IMR-90 (cell line): ENCODE measurements around the gene DBNDD2. TPM values are rescaled to one million over a fixed set of nuclear protein-coding genes. Genes with fewer than 3 reads are reported as not detected.

Source experiments
- ATAC-seq: fragments of 200-7000 bp; cut with Tn5 transposase; 2 replicates; pipeline ENCODE4 v1.9.1; 2020; ENCODE audit warnings: low read depth, mild to moderate bottlenecking, moderate library complexity
- BruUV-seq: library from RNA; stranded (reverse); fragments of 400-500 nt; replicated peaks from 2 replicates; lab custom pipeline; 2021; lab: Mats Ljungman, UMichigan
- CTCF ChIA-PET: fragments of 300-600 bp; formaldehyde crosslinking; extraction: SDS; loops from one replicate; lab custom pipeline; 2021; ENCODE audit warnings: antibody characterized with exemption; lab: Yijun Ruan, JAX
- POLR2A ChIA-PET: fragments of 300-600 bp; sonication (Branson Sonifier 250); formaldehyde crosslinking; loops from one replicate; lab custom pipeline; 2022; ENCODE audit warnings: antibody characterized with exemption; ENCODE audit not compliant: unreplicated experiment; lab: Charles Lee
- DNase-seq: peaks from one replicate; pipeline ENCODE4 v3.0.0; 2013
- H2AFZ ChIP-seq: replicated peaks from 2 replicates; pipeline ENCODE3; 2013; ENCODE audit warnings: low read length, mild to moderate bottlenecking; ENCODE audit not compliant: poor library complexity
- H2AK5ac ChIP-seq: 2 replicates; pipeline ENCODE4 v1.6.1; 2013; ENCODE audit warnings: low read depth, low read length, inconsistent platforms
- H2AK9ac ChIP-seq: replicated peaks from 2 replicates; pipeline ENCODE3; 2013; ENCODE audit warnings: mild to moderate bottlenecking, low read depth, low read length, moderate library complexity; ENCODE audit not compliant: poor library complexity
- H2BK120ac ChIP-seq: 2 replicates; pipeline ENCODE4 v1.6.1; 2013; ENCODE audit warnings: low read depth, low read length, inconsistent platforms
- H2BK15ac ChIP-seq: 3 replicates; pipeline ENCODE4 v1.6.1; 2013; ENCODE audit warnings: low read depth, low read length, inconsistent platforms
- H2BK20ac ChIP-seq: 2 replicates; pipeline ENCODE4 v1.6.1; 2013; ENCODE audit warnings: low read depth, mild to moderate bottlenecking, inconsistent platforms, low read length, moderate library complexity
- H2BK5ac ChIP-seq: 2 replicates; pipeline ENCODE4 v1.6.1; 2013; ENCODE audit warnings: mild to moderate bottlenecking, low read depth, low read length, inconsistent platforms; ENCODE audit not compliant: poor library complexity, severe bottlenecking
- H3K14ac ChIP-seq: replicated peaks from 2 replicates; pipeline ENCODE4 v1.6.1; 2013; ENCODE audit warnings: low read depth, low read length, inconsistent platforms
- H3K18ac ChIP-seq: 2 replicates; pipeline ENCODE4 v1.6.1; 2013; ENCODE audit warnings: low read depth, low read length, control low read depth
- H3K23ac ChIP-seq: 2 replicates; pipeline ENCODE4 v1.6.1; 2013; ENCODE audit warnings: low read depth, low read length, inconsistent platforms
- H3K27ac ChIP-seq: 2 replicates; pipeline ENCODE4 v1.5.1; 2013; ENCODE audit warnings: mild to moderate bottlenecking, control low read depth, low read length; ENCODE audit not compliant: insufficient read depth
- H3K27me3 ChIP-seq: 2 replicates; pipeline ENCODE4 v1.6.1; 2013; ENCODE audit warnings: low read length; ENCODE audit not compliant: control insufficient read depth, insufficient read depth
- H3K36me3 ChIP-seq: 2 replicates; pipeline ENCODE4 v1.6.1; 2013; ENCODE audit warnings: low read length, mixed read lengths; ENCODE audit not compliant: control insufficient read depth, insufficient read depth
- H3K4ac ChIP-seq: 2 replicates; pipeline ENCODE4 v1.6.1; 2013; ENCODE audit warnings: low read depth, low read length, inconsistent platforms
- H3K4me1 ChIP-seq: 2 replicates; pipeline ENCODE4 v1.6.1; 2013; ENCODE audit warnings: low read length, mixed read lengths; ENCODE audit not compliant: control insufficient read depth, insufficient read depth
- H3K4me2 ChIP-seq: 2 replicates; pipeline ENCODE4 v1.6.1; 2013; ENCODE audit warnings: low read depth, mild to moderate bottlenecking, control low read depth, low read length, moderate library complexity
- H3K4me3 ChIP-seq: 2 replicates; pipeline ENCODE4 v1.5.1; 2013; ENCODE audit warnings: low read depth, mild to moderate bottlenecking, control low read depth, low read length, moderate library complexity; ENCODE audit not compliant: insufficient read depth
- H3K56ac ChIP-seq: 2 replicates; pipeline ENCODE4 v1.6.1; 2013; ENCODE audit warnings: low read length, inconsistent platforms; ENCODE audit not compliant: insufficient read depth; ENCODE audit errors: extremely low read depth
- H3K79me1 ChIP-seq, 2 experiments: 2 replicates each; pipeline ENCODE4 v1.6.1; 2013; ENCODE audit warnings: low read length in 2 of 2, inconsistent platforms in 1 of 2, low read depth in 1 of 2
- H3K9ac ChIP-seq: 2 replicates; pipeline ENCODE4 v1.6.1; 2013; ENCODE audit warnings: low read depth, low read length, control low read depth
- H3K9me1 ChIP-seq: 2 replicates; pipeline ENCODE4 v1.6.1; 2013; ENCODE audit warnings: low read length, inconsistent platforms; ENCODE audit not compliant: insufficient read depth
- H3K9me3 ChIP-seq: 2 replicates; pipeline ENCODE4 v1.6.1; 2013; ENCODE audit warnings: low read length; ENCODE audit not compliant: control insufficient read depth, insufficient read depth
- H4K20me1 ChIP-seq: 2 replicates; pipeline ENCODE4 v1.6.1; 2013; ENCODE audit warnings: low read length, inconsistent platforms; ENCODE audit not compliant: insufficient read depth
- H4K5ac ChIP-seq: 2 replicates; pipeline ENCODE4 v1.6.1; 2013; ENCODE audit warnings: mild to moderate bottlenecking, low read depth, low read length, control low read depth
- H4K8ac ChIP-seq, 2 experiments: 2 replicates each; pipeline ENCODE4 v1.6.1; 2013; ENCODE audit warnings: low read depth in 2 of 2, low read length in 2 of 2, control low read depth in 1 of 2, inconsistent platforms in 1 of 2
- H4K91ac ChIP-seq: 2 replicates; pipeline ENCODE4 v1.6.1; 2013; ENCODE audit warnings: low read depth, low read length, inconsistent platforms; ENCODE audit not compliant: insufficient read depth
- BHLHE40 ChIP-seq: fragments of 150-350 bp; IDR thresholded peaks from 2 replicates; pipeline ENCODE4 v1.6.1; 2016; ENCODE audit warnings: mild to moderate bottlenecking, low read depth, low read length
- CEBPB ChIP-seq: IDR thresholded peaks from 2 replicates; pipeline ENCODE4 v1.6.1; 2012; ENCODE audit warnings: low read depth, low read length, improper control_type of control experiment
- CHD1 ChIP-seq: IDR thresholded peaks from 2 replicates; pipeline ENCODE4 v1.6.1; 2012; ENCODE audit warnings: low read depth, low read length, improper control_type of control experiment
- CTCF ChIP-seq: conservative IDR thresholded peaks from 2 replicates; pipeline ENCODE4 v1.5.1; 2012; ENCODE audit warnings: mild to moderate bottlenecking, low read depth, low read length, improper control_type of control experiment
- ELK1 ChIP-seq: fragments of 150-350 bp; IDR thresholded peaks from 2 replicates; pipeline ENCODE4 v1.6.1; 2016; ENCODE audit warnings: low read depth, mild to moderate bottlenecking, low read length, moderate library complexity, borderline replicate concordance
- MAFK ChIP-seq: IDR thresholded peaks from 2 replicates; pipeline ENCODE4 v1.6.1; 2012; ENCODE audit warnings: low read depth, low read length, improper control_type of control experiment
- MXI1 ChIP-seq: IDR thresholded peaks from 2 replicates; pipeline ENCODE4 v1.6.1; 2012; ENCODE audit warnings: low read depth, mild to moderate bottlenecking, low read length, moderate library complexity, borderline replicate concordance
- RCOR1 ChIP-seq: IDR thresholded peaks from 2 replicates; pipeline ENCODE4 v1.6.1; 2012; ENCODE audit warnings: mild to moderate bottlenecking, low read length, improper control_type of control experiment; ENCODE audit not compliant: insufficient replicate concordance
- SMC3 ChIP-seq: fragments of 150-350 bp; IDR thresholded peaks from 2 replicates; pipeline ENCODE4 v1.6.1; 2016; ENCODE audit warnings: low read depth, mild to moderate bottlenecking, antibody characterized with exemption, low read length, moderate library complexity
- USF2 ChIP-seq: fragments of 150-350 bp; IDR thresholded peaks from 2 replicates; pipeline ENCODE4 v1.6.1; 2017; ENCODE audit warnings: mild to moderate bottlenecking, antibody characterized with exemption, low read length, low read depth
- WGBS, 2 experiments: methylation state at CpG; one replicate each; pipeline versions ENCODE4 v1.1.5 to v1.1.7; 2013; ENCODE audit warnings: missing lambda C conversion rate in 2 of 2; ENCODE audit not compliant: insufficient read length in 1 of 2; ENCODE audit errors: extremely low coverage in 2 of 2; 5-methylcytosine and 5-hydroxymethylcytosine counted together
- dilution Hi-C: fragments of 300-500 bp; cut with HindIII; formaldehyde crosslinking; loops from one replicate; pipeline ENCODE4 v1.14.3; 2018; ENCODE audit warnings: low sequenced_read_pairs; ENCODE audit not compliant: unreplicated experiment
- in situ Hi-C: fragments of 300-500 bp; cut with MboI; formaldehyde crosslinking; loops from 3 replicates; pipeline ENCODE4 v1.14.3; 2019; ENCODE audit warnings: low sequenced_read_pairs, inconsistent platforms, mixed read lengths
- intact Hi-C: fragments of 100-400 bp; cut with micrococcal nuclease; formaldehyde crosslinking; loops from 2 replicates; pipeline ENCODE4 v1.10.0; 2022
- polyA plus RNA-seq, 3 experiments: library from polyadenylated mRNA; depleted of rRNA; stranded (reverse); fragments of >200 nt; gene quantifications; 2 replicates each; pipeline ENCODE4 v1.2.3, GENCODE V29; 2012; ENCODE audit warnings: low replicate concordance in 1 of 3
- total RNA-seq: library from RNA; depleted of rRNA; stranded (reverse); fragments of >200 nt; gene quantifications from 2 replicates; pipeline ENCODE4 v1.2.3, GENCODE V29; 2012

Gene DBNDD2
- total and polyA plus RNA-seq, 2 of the 4 experiments (the other 2 are of a cell fraction): 1.3 to 9.3 TPM

- TF ChIP-seq MXI1 (no peak), MAFK (no peak), SMC3 (no peak)
Measured at GRCh38 chr20:45363611-45364492, 44.2 kb upstream of the DBNDD2 start (continued).

GRCh38 chr20:45365444-45365970 is 42.6 kb upstream of the DBNDD2 start:
- TF ChIP-seq USF2: no peak
- no peak for TF ChIP-seq RCOR1
- no peak for TF ChIP-seq CEBPB
- TF ChIP-seq BHLHE40: no peak
- no peak for TF ChIP-seq CTCF
- no peak for TF ChIP-seq ELK1
- TF ChIP-seq MAFK: no peak
- TF ChIP-seq CHD1: no peak
- BruUV-seq: no TSS peak
- Histone ChIP-seq H2AK5ac (no peak overlapping the region), H3K4ac (no peak overlapping the region), H2AK9ac (no peak overlapping the region), H4K20me1 (no peaks in the 10 kb centered on the region), H3K27ac (no peak overlapping the region), H3K79me1 (peaks cover 9 to 39% of the 10 kb centered on the region in 2 experiments), H2BK15ac (no peak overlapping the region), H3K18ac (no peak overlapping the region), H3K9me1 (peaks cover 4% of the 10 kb centered on the region; the same call in 1 of the 2 replicates), H3K23ac (no peak overlapping the region), H3K4me3 (no peak overlapping the region), H3K9me3 (no peaks in the 10 kb centered on the region), H3K4me1 (0 out of 2 replicates have a peak, but pooled peaks cover 3% of the 10 kb centered on the region), H3K4me2 (no peak overlapping the region), H4K5ac (no peak overlapping the region), H2AFZ (no peak overlapping the region), H4K91ac (no peak overlapping the region), H3K27me3 (no peaks in the 10 kb centered on the region), H2BK5ac (no peak overlapping the region), H3K56ac (no peak overlapping the region), H2BK20ac (no peak overlapping the region), H3K9ac (no peak overlapping the region), H2BK120ac (no peak overlapping the region), H3K36me3 (peaks cover 19% of the 10 kb centered on the region), H3K14ac (no peak overlapping the region), H4K8ac (no peak overlapping the region)
- CTCF ChIA-PET: no interaction called here
- in situ Hi-C loops: no loop called here
- dilution Hi-C loops: no loop called here
- no peak for DNase-seq
- intact Hi-C loops: no loop called here
- POLR2A ChIA-PET: no interaction called here
- no peak for ATAC-seq
- no CpG with 5 or more reads among the region's 5 CpGs for WGBS, 2 experiments
